ENCODE data around the gene PDLIM4. TPM values are rescaled to one million over a fixed set of nuclear protein-coding genes. Genes with fewer than 3 reads are reported as not detected.

The PDLIM4 gene
- total RNA-seq, 1 experiment from 2014 or later = 7.6 TPM

GRCh38 chr5:132221781-132222648 is 35.5 kb upstream of the PDLIM4 start:
- no CpG with 5 or more reads among the region's 7 CpGs for WGBS (ENCODE audit: extremely low coverage, insufficient read length, low lambda C conversion rate)
- Histone ChIP-seq H3K9me3 (ENCODE audit: control insufficient read depth, low read depth, low read length) (no peaks in the 10 kb centered on the region), H2AFZ (ENCODE audit: low read length) (no peak overlapping the region), H3T11ph (ENCODE audit: low read length) (no peak overlapping the region), H4K8ac (replicated peaks; ENCODE audit: insufficient read length, low read depth, low read length) (no peak overlapping the region), H3K4me2 (ENCODE audit: insufficient read depth, insufficient read length, low read length) (no peak overlapping the region), H3K18ac (ENCODE audit: insufficient read length, low read depth, low read length) (no peak overlapping the region), H3K79me1 (ENCODE audit: insufficient read depth, low read depth, low read length, poor library complexity, severe bottlenecking) (no peaks in the 10 kb centered on the region), H2BK12ac (ENCODE audit: insufficient read length, low read depth, low read length) (no peak overlapping the region), H2BK15ac (ENCODE audit: low read depth, low read length) (no peak overlapping the region), H3K56ac (ENCODE audit: insufficient read length, low read depth, low read length) (no peak overlapping the region), H3K27me3 (ENCODE audit: insufficient read depth, low read length) (peaks cover 5% of the 10 kb centered on the region; the same call in 1 of the 2 replicates), H3K23ac (ENCODE audit: insufficient read length, low read depth, low read length) (no peak overlapping the region), H2BK120ac (ENCODE audit: low read depth, low read length, poor library complexity, severe bottlenecking) (no peak overlapping the region), H2BK20ac (ENCODE audit: low read depth, low read length, poor library complexity, severe bottlenecking) (no peak overlapping the region), H2BK5ac (ENCODE audit: insufficient read length, low read length) (no peak overlapping the region), H3K4me1 (ENCODE audit: insufficient read depth, low read length) (no peaks in the 10 kb centered on the region; the same call in 1 of the 2 replicates), H3K14ac (ENCODE audit: insufficient read depth, low read length) (no peak overlapping the region), H3K27ac (ENCODE audit: insufficient read length, low read depth, low read length) (no peak overlapping the region), H3K4ac (ENCODE audit: low read depth, low read length) (no peak overlapping the region), H4K5ac (ENCODE audit: insufficient read length, low read depth, low read length) (no peak overlapping the region), H2AK5ac (ENCODE audit: insufficient read length, low read length) (no peak overlapping the region), H4K91ac (ENCODE audit: insufficient read length, low read depth, low read length) (no peak overlapping the region), H3K79me2 (ENCODE audit: insufficient read depth, low read length) (no peaks in the 10 kb centered on the region), H3K23me2 (ENCODE audit: insufficient read length, low read depth, low read length, poor library complexity, severe bottlenecking) (peaks cover 2% of the 10 kb centered on the region), H3K9ac (ENCODE audit: extremely low read depth, insufficient read length, low read length) (no peak overlapping the region), H4K20me1 (ENCODE audit: control insufficient read depth, insufficient read depth, insufficient read length) (no peaks in the 10 kb centered on the region)
- H3K27ac Mint-ChIP-seq = no peak overlapping the region
- peaks cover 18 to 30% of the 10 kb centered on the region in 2 experiments for H3K4me1 Mint-ChIP-seq
- H3K9me3 Mint-ChIP-seq = peaks cover 0 to 3% of the 10 kb centered on the region in 2 experiments; a peak in 1 of 5 replicates
- DNase-seq = no peak
- no peak for TF ChIP-seq CTCF (conservative IDR thresholded peaks at IDR 0.05)
- H3K36me3 Mint-ChIP-seq (ENCODE audit: insufficient read depth in 1 of 3, low read depth in 3 of 3) = peaks cover 0 to under 1% (median 0%) of the 10 kb centered on the region in 3 experiments; a peak in 2 of 7 replicates
- H3K4me3 Mint-ChIP-seq = no peak overlapping the region
- peaks cover 19% of the 10 kb centered on the region for H3K27me3 Mint-ChIP-seq (ENCODE audit: low read depth)

Measured in H9 (cell line).